ENCODE data around the gene ZXDC. TPM values are rescaled to one million over a fixed set of nuclear protein-coding genes. Genes with fewer than 3 reads are reported as not detected.

Gene ZXDC
- polyA plus RNA-seq, 1 donor = 43.0 TPM

- DNase-seq = no peak
These were observed 38.6 kb downstream of the ZXDC start for GRCh38 chr3:126436826-126437717.

- DNase-seq = no peak
These were observed 40.0 kb downstream of the ZXDC start for GRCh38 chr3:126435456-126436315.

GRCh38 chr3:126434931-126435411, 40.7 kb downstream of the ZXDC start:
- no peak for DNase-seq

GRCh38 chr3:126434264-126434590, 41.5 kb downstream of the ZXDC start:
- no peak for DNase-seq

- no peak for DNase-seq
These were observed 42.0 kb downstream of the ZXDC start for GRCh38 chr3:126433496-126434263.

GRCh38 chr3:126433105-126433430, 42.6 kb downstream of the ZXDC start:
- DNase-seq = no peak

GRCh38 chr3:126432361-126433104, 43.2 kb downstream of the ZXDC start:
- no peak for DNase-seq

GRCh38 chr3:126431103-126431534, 44.6 kb downstream of the ZXDC start:
- no peak for DNase-seq

- DNase-seq = no peak
These were observed 50.9 kb downstream of the ZXDC start for GRCh38 chr3:126424751-126425150.

GRCh38 chr3:126424039-126424717, 51.5 kb downstream of the ZXDC start:
- no peak for DNase-seq

- DNase-seq = no peak
These were observed 52.3 kb downstream of the ZXDC start for GRCh38 chr3:126423191-126424038.

- no peak for DNase-seq
These were observed 53.1 kb downstream of the ZXDC start for GRCh38 chr3:126422571-126423091.

GRCh38 chr3:126422121-126422520, 53.6 kb downstream of the ZXDC start:
- no peak for DNase-seq

GRCh38 chr3:126421573-126422119, 54.0 kb downstream of the ZXDC start:
- DNase-seq = no peak

- no peak for DNase-seq
These were observed 55.6 kb downstream of the ZXDC start for GRCh38 chr3:126419886-126420786.

- no peak for DNase-seq
These were observed 56.5 kb downstream of the ZXDC start for GRCh38 chr3:126419151-126419703.

GRCh38 chr3:126418661-126419131, 57.0 kb downstream of the ZXDC start:
- no peak for DNase-seq

GRCh38 chr3:126417981-126418530, 57.6 kb downstream of the ZXDC start:
- DNase-seq = no peak
